ENCODE results near the gene CAST. TPM values are rescaled to one million over a fixed set of nuclear protein-coding genes. Genes with fewer than 3 reads are reported as not detected.

The CAST gene
- total and polyA plus RNA-seq, 2 donors (not counting 3 experiments of a cell fraction or from before 2014, with no cell fraction given) = 33.7 to 194 TPM

DNA sequence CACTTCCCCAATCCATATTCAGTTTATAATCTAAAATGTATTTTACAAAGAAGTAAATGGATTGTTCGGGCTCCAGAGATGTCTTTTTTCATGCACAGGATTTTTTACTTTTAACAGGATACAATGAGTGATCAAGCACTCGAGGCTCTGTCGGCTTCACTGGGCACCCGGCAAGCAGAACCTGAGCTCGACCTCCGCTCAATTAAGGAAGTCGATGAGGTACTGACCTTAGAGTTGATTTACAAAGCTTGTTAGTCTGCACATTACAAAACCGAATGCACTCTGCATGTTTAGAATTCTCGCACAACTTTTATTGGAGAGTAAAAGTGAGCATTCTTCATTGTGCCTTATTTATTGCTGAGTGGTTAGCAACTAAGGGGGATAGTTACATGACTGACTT, 80.4 kb downstream of the CAST start:
- Histone ChIP-seq H3K36me3 (ENCODE audit: control insufficient read depth in 2 of 2, extremely low read depth in 1 of 2, insufficient read depth in 2 of 2, low read length in 2 of 2) (peaks cover 8 to 19% of the 10 kb centered on the region in 2 experiments), H3K27ac (ENCODE audit: insufficient read depth, low read depth, low read length) (no peak overlapping the region), H3K79me2 (ENCODE audit: control insufficient read depth, insufficient read depth, low read length) (no peaks in the 10 kb centered on the region), H3K4me3 (replicated peaks in 1 of 3; ENCODE audit: insufficient read depth in 1 of 3, low read depth in 1 of 3, low read length in 3 of 3) (no peak overlapping the region), H3K27me3 (ENCODE audit: control insufficient read depth in 2 of 2, insufficient read depth in 2 of 2, low read length in 2 of 2) (no peaks in the 10 kb centered on the region), H3K4me1 (ENCODE audit: control insufficient read depth, extremely low read depth, insufficient read depth, low read length) (peaks cover 23% of the 10 kb centered on the region), H3K9me3 (replicated peaks; ENCODE audit: control insufficient read depth, insufficient read depth, low read length) (no peaks in the 10 kb centered on the region), H3K9ac (replicated peaks; ENCODE audit: extremely low read depth, insufficient read depth, low read length) (no peak overlapping the region), H3K9me1 (replicated peaks; ENCODE audit: control insufficient read depth, extremely low read depth, insufficient read depth, low read length) (no peaks in the 10 kb centered on the region), H3K4me2 (ENCODE audit: insufficient read depth, low read length) (no peak overlapping the region), H4K20me1 (replicated peaks; ENCODE audit: control insufficient read depth, extremely low read depth, insufficient read depth, low read length) (no peaks in the 10 kb centered on the region), H2AFZ (ENCODE audit: low read depth, low read length) (no peak overlapping the region)
- dilution Hi-C loops (cut with MboI; ENCODE audit: extremely low pct_ligation_motif_present, low sequenced_read_pairs) (no loop called here), intact Hi-C loops (cut with micrococcal nuclease) (no loop called here)
- POLR2A ChIA-PET = no interaction called here
- BruUV-seq (replicated peaks) = no TSS peak
- FAIRE-seq (no peak), DNase-seq (ENCODE audit: low read depth, low spot score) (no peak)
- CTCF ChIA-PET = interaction anchor here (1.3 to 2.8 kb wide), 6 partner anchors 8 to 397 kb away, joined by 4 to 26 read pairs (median 5); no protein-coding TSS in a partner anchor
- TF ChIP-seq GATA2 (IDR thresholded peaks at IDR 0.05; ENCODE audit: insufficient read depth, insufficient read length, low read depth, low read length) (no peak), POLR2A (IDR thresholded peaks at IDR 0.05; ENCODE audit: low read depth, low read length) (no peak), MYC (IDR thresholded peaks at IDR 0.05; ENCODE audit: low read depth, low read length) (no peak), POLR2AphosphoS5 (IDR thresholded peaks at IDR 0.05; ENCODE audit: insufficient read depth, low read depth, low read length) (no peak), JUN (IDR thresholded peaks at IDR 0.05; ENCODE audit: borderline replicate concordance, insufficient read depth, insufficient read length, low read depth) (no peak), FOS (IDR thresholded peaks at IDR 0.05; ENCODE audit: borderline replicate concordance, insufficient read depth, low read length) (no peak), EZH2 (IDR thresholded peaks at IDR 0.05; ENCODE audit: borderline replicate concordance, low read depth, low read length, severe bottlenecking) (no peak)
- TF ChIP-seq, protein P1, sequence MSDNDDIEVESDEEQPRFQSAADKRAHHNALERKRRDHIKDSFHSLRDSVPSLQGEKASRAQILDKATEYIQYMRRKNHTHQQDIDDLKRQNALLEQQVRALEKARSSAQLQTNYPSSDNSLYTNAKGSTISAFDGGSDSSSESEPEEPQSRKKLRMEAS (IDR thresholded peaks at IDR 0.05; ENCODE audit: insufficient read depth, insufficient read length) = no peak
- TF ChIP-seq, protein P2, sequence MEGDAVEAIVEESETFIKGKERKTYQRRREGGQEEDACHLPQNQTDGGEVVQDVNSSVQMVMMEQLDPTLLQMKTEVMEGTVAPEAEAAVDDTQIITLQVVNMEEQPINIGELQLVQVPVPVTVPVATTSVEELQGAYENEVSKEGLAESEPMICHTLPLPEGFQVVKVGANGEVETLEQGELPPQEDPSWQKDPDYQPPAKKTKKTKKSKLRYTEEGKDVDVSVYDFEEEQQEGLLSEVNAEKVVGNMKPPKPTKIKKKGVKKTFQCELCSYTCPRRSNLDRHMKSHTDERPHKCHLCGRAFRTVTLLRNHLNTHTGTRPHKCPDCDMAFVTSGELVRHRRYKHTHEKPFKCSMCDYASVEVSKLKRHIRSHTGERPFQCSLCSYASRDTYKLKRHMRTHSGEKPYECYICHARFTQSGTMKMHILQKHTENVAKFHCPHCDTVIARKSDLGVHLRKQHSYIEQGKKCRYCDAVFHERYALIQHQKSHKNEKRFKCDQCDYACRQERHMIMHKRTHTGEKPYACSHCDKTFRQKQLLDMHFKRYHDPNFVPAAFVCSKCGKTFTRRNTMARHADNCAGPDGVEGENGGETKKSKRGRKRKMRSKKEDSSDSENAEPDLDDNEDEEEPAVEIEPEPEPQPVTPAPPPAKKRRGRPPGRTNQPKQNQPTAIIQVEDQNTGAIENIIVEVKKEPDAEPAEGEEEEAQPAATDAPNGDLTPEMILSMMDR (IDR thresholded peaks at IDR 0.05; ENCODE audit: extremely low read depth in 1 of 2, insufficient read depth in 1 of 2, low read depth in 1 of 2, low read length in 2 of 2) = no peak

Measured in endothelial cell of umbilical vein (primary cell).